ENCODE data around the gene ABCA1.

ABCA1 gene

GRCh38 chr9:104780796-104781395, 147.1 kb downstream of the ABCA1 start:
- H3K9ac ChIP-seq (ENCODE audit: low read depth, low read length): no peak overlapping the region
- no peaks in the 10 kb centered on the region for H3K27me3 ChIP-seq (ENCODE audit: insufficient read depth, low read length)
- no peaks in the 10 kb centered on the region for H3K9me3 ChIP-seq (ENCODE audit: insufficient read depth, low read depth, low read length)
- H3K36me3 ChIP-seq (ENCODE audit: insufficient read depth, low read depth, low read length): peaks cover 37% of the 10 kb centered on the region
- no peak overlapping the region for H3K4me3 ChIP-seq (ENCODE audit: low read length)
- H3K27ac ChIP-seq (ENCODE audit: low read length): no peak overlapping the region
- no peaks in the 10 kb centered on the region for H3K4me1 ChIP-seq (ENCODE audit: insufficient read depth, low read length)

GRCh38 chr9:104779946-104780535, 147.9 kb downstream of the ABCA1 start:
- H3K27ac ChIP-seq (ENCODE audit: low read length): no peak overlapping the region
- peaks cover 28% of the 10 kb centered on the region for H3K36me3 ChIP-seq (ENCODE audit: insufficient read depth, low read depth, low read length)
- H3K4me1 ChIP-seq (ENCODE audit: insufficient read depth, low read length): no peaks in the 10 kb centered on the region
- H3K4me3 ChIP-seq (ENCODE audit: low read length): no peak overlapping the region
- H3K9ac ChIP-seq (ENCODE audit: low read depth, low read length): no peak overlapping the region
- H3K27me3 ChIP-seq (ENCODE audit: insufficient read depth, low read length): no peaks in the 10 kb centered on the region
- H3K9me3 ChIP-seq (ENCODE audit: insufficient read depth, low read depth, low read length): no peaks in the 10 kb centered on the region

GRCh38 chr9:104779334-104779733, 148.6 kb downstream of the ABCA1 start:
- H3K27ac ChIP-seq (ENCODE audit: low read length): no peak overlapping the region
- H3K4me1 ChIP-seq (ENCODE audit: insufficient read depth, low read length): no peaks in the 10 kb centered on the region
- no peaks in the 10 kb centered on the region for H3K9me3 ChIP-seq (ENCODE audit: insufficient read depth, low read depth, low read length)
- no peak overlapping the region for H3K9ac ChIP-seq (ENCODE audit: low read depth, low read length)
- H3K36me3 ChIP-seq (ENCODE audit: insufficient read depth, low read depth, low read length): peaks cover 25% of the 10 kb centered on the region
- H3K4me3 ChIP-seq (ENCODE audit: low read length): no peak overlapping the region
- no peaks in the 10 kb centered on the region for H3K27me3 ChIP-seq (ENCODE audit: insufficient read depth, low read length)

- Histone ChIP-seq H3K36me3 (ENCODE audit: insufficient read depth, low read depth, low read length) (peaks cover 20% of the 10 kb centered on the region), H3K4me1 (ENCODE audit: insufficient read depth, low read length) (no peaks in the 10 kb centered on the region), H3K9me3 (ENCODE audit: insufficient read depth, low read depth, low read length) (no peaks in the 10 kb centered on the region), H3K27ac (ENCODE audit: low read length) (no peak overlapping the region), H3K9ac (ENCODE audit: low read depth, low read length) (no peak overlapping the region), H3K27me3 (ENCODE audit: insufficient read depth, low read length) (no peaks in the 10 kb centered on the region), H3K4me3 (ENCODE audit: low read length) (no peak overlapping the region)
Observed at GRCh38 chr9:104778802-104779201, 149.2 kb downstream of the ABCA1 start.

- peaks cover 4% of the 10 kb centered on the region; the same call in 1 of the 2 replicates for H3K36me3 ChIP-seq (ENCODE audit: insufficient read depth, low read depth, low read length)
- H3K27ac ChIP-seq (ENCODE audit: low read length): no peak overlapping the region
- no peaks in the 10 kb centered on the region for H3K27me3 ChIP-seq (ENCODE audit: insufficient read depth, low read length)
Observed at GRCh38 chr9:104776797-104777196, 151.2 kb downstream of the ABCA1 start.

GRCh38 chr9:104775976-104776375, 152.0 kb downstream of the ABCA1 start:
- no peaks in the 10 kb centered on the region for H3K4me1 ChIP-seq (ENCODE audit: insufficient read depth, low read length)
- H3K27ac ChIP-seq (ENCODE audit: low read length): no peak overlapping the region
- no peaks in the 10 kb centered on the region for H3K9me3 ChIP-seq (ENCODE audit: insufficient read depth, low read depth, low read length)
- no peaks in the 10 kb centered on the region for H3K36me3 ChIP-seq (ENCODE audit: insufficient read depth, low read depth, low read length)
- no peaks in the 10 kb centered on the region for H3K27me3 ChIP-seq (ENCODE audit: insufficient read depth, low read length)
- H3K4me3 ChIP-seq (ENCODE audit: low read length): no peak overlapping the region
- no peak overlapping the region for H3K9ac ChIP-seq (ENCODE audit: low read depth, low read length)

More at GRCh38 chr9:104776797-104777196, 151.2 kb downstream of the ABCA1 start:
- Histone ChIP-seq H3K9ac (ENCODE audit: low read depth, low read length) (no peak overlapping the region), H3K9me3 (ENCODE audit: insufficient read depth, low read depth, low read length) (no peaks in the 10 kb centered on the region), H3K4me3 (ENCODE audit: low read length) (no peak overlapping the region), H3K4me1 (ENCODE audit: insufficient read depth, low read length) (no peaks in the 10 kb centered on the region)

GRCh38 chr9:104775574-104775936, 152.4 kb downstream of the ABCA1 start:
- Histone ChIP-seq H3K9me3 (ENCODE audit: insufficient read depth, low read depth, low read length) (no peaks in the 10 kb centered on the region), H3K27me3 (ENCODE audit: insufficient read depth, low read length) (no peaks in the 10 kb centered on the region), H3K4me3 (ENCODE audit: low read length) (no peak overlapping the region), H3K27ac (ENCODE audit: low read length) (no peak overlapping the region), H3K9ac (ENCODE audit: low read depth, low read length) (no peak overlapping the region), H3K36me3 (ENCODE audit: insufficient read depth, low read depth, low read length) (no peaks in the 10 kb centered on the region), H3K4me1 (ENCODE audit: insufficient read depth, low read length) (no peaks in the 10 kb centered on the region)

- no peaks in the 10 kb centered on the region for H3K27me3 ChIP-seq (ENCODE audit: insufficient read depth, low read length)
- no peak overlapping the region for H3K4me3 ChIP-seq (ENCODE audit: low read length)
- H3K4me1 ChIP-seq (ENCODE audit: insufficient read depth, low read length): no peaks in the 10 kb centered on the region
- H3K9ac ChIP-seq (ENCODE audit: low read depth, low read length): no peak overlapping the region
- no peaks in the 10 kb centered on the region for H3K9me3 ChIP-seq (ENCODE audit: insufficient read depth, low read depth, low read length)
- no peaks in the 10 kb centered on the region for H3K36me3 ChIP-seq (ENCODE audit: insufficient read depth, low read depth, low read length)
- no peak overlapping the region for H3K27ac ChIP-seq (ENCODE audit: low read length)
Observed at GRCh38 chr9:104774831-104775573, 153.0 kb downstream of the ABCA1 start.

- Histone ChIP-seq H3K27me3 (ENCODE audit: insufficient read depth, low read length) (no peaks in the 10 kb centered on the region), H3K27ac (ENCODE audit: low read length) (no peak overlapping the region), H3K4me3 (ENCODE audit: low read length) (no peak overlapping the region)
Observed at GRCh38 chr9:104774132-104774531, 153.8 kb downstream of the ABCA1 start.

GRCh38 chr9:104772714-104773510, 155.0 kb downstream of the ABCA1 start:
- Histone ChIP-seq H3K4me3 (ENCODE audit: low read length) (no peak overlapping the region), H3K27ac (ENCODE audit: low read length) (no peak overlapping the region), H3K36me3 (ENCODE audit: insufficient read depth, low read depth, low read length) (no peaks in the 10 kb centered on the region), H3K4me1 (ENCODE audit: insufficient read depth, low read length) (no peaks in the 10 kb centered on the region), H3K9me3 (ENCODE audit: insufficient read depth, low read depth, low read length) (no peaks in the 10 kb centered on the region), H3K27me3 (ENCODE audit: insufficient read depth, low read length) (no peaks in the 10 kb centered on the region), H3K9ac (ENCODE audit: low read depth, low read length) (no peak overlapping the region)

More at GRCh38 chr9:104774132-104774531, 153.8 kb downstream of the ABCA1 start:
- no peaks in the 10 kb centered on the region for H3K4me1 ChIP-seq (ENCODE audit: insufficient read depth, low read length)
- H3K9ac ChIP-seq (ENCODE audit: low read depth, low read length): no peak overlapping the region
- no peaks in the 10 kb centered on the region for H3K9me3 ChIP-seq (ENCODE audit: insufficient read depth, low read depth, low read length)
- no peaks in the 10 kb centered on the region for H3K36me3 ChIP-seq (ENCODE audit: insufficient read depth, low read depth, low read length)

GRCh38 chr9:104769655-104770054, 158.3 kb downstream of the ABCA1 start:
- Histone ChIP-seq H3K36me3 (ENCODE audit: insufficient read depth, low read depth, low read length) (no peaks in the 10 kb centered on the region), H3K4me1 (ENCODE audit: insufficient read depth, low read length) (no peaks in the 10 kb centered on the region), H3K27ac (ENCODE audit: low read length) (no peak overlapping the region), H3K27me3 (ENCODE audit: insufficient read depth, low read length) (peaks cover 8% of the 10 kb centered on the region; the same call in 1 of the 2 replicates), H3K9ac (ENCODE audit: low read depth, low read length) (no peak overlapping the region), H3K4me3 (ENCODE audit: low read length) (no peak overlapping the region), H3K9me3 (ENCODE audit: insufficient read depth, low read depth, low read length) (no peaks in the 10 kb centered on the region)

Data from iPS-20b (cell line).